SH-SY5Y (cell line): ENCODE measurements around the gene NPFF.

Experiments used
- GATA2 ChIP-seq: IDR thresholded peaks from 2 replicates; pipeline ENCODE4 v1.6.1; 2011; ENCODE audit warnings: mild to moderate bottlenecking, low read depth, low read length
- GATA3 ChIP-seq: IDR thresholded peaks from 2 replicates; pipeline ENCODE4 v1.6.1; 2011; ENCODE audit warnings: low read depth, mild to moderate bottlenecking, low read length, moderate library complexity

NPFF gene, protein sequence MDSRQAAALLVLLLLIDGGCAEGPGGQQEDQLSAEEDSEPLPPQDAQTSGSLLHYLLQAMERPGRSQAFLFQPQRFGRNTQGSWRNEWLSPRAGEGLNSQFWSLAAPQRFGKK

DNA sequence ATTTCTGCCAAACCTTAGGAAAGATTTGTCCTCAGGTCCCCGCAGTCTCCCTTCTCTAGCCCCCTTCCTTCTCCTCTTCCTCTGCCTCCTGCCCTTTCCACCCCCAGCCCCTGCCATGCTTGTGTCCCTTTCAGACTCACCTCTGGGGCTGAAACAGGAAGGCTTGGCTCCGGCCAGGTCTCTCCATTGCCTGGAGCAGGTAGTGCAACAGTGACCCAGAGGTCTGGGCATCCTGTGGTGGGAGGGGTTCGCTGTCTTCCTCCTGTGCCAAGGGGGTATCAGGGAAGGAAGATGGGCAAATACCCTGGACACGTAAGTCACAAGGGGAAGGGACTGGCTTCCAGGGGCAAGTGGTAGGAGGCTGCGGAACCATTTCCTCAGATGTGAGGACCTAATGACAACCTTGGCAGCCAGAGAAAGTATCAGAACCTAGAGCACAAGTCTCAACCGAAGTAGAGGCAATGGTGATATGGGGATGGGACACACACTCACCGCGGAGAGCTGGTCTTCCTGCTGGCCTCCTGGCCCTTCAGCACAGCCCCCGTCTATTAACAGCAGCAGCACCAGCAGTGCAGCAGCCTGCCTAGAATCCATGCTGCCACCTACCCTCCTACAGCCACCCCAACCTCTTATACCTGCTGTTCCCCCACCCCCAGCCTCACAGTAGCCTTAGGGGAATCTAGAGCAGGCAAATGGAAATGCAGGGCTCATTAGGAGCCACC lies at the start of gene NPFF:
Gene NPFF (minus strand): TSS at position 604 of the 722 bp plus-strand sequence. CDS start 10 bp downstream, at position 594.
- TF ChIP-seq GATA3, result no peak
- TF ChIP-seq GATA2, result no peak

DNA sequence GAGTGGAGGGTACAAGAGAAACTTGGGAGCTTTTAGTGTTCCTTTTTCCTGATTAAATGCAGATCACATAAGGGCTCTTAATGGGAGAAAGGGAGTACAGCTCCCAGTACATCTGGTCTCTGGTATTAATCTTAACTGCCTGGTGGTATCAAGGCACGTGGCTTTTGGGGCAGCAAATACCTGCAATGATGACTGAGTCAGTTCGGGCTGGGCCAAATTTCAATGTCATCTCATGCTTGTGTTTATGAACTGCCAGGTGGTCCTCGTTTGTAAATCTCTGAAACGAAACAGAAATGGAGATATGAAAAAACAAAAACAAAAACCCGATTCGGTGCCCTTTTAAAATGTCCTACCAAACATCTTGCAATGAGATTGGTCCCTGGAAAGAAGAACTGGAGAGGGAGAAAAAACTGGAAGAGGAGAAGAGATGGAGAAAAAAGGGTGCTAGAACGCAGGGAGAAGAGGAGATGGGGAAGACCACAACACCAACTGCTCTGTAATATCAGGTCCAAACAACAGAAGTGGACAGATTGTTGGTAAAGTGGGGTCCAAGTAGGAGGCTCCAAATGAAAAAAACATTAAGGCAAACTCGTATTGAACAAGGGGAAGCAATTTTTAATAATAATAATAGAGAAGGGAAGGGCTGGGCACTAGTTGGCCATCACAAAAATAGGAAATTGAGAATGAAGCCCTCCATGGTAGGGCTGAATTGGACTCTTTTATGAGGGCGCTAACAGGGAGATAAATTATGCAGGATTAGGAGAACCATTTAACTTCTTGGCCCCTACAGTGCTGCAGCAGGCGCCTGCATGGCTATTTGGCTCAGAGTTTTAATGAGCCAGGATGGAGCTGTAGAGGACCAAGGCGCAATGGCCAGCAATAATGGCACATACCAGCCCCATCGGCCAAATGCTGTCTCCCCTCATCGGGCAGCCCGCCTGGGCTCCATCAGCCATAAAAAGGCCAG lies 45.4 kb upstream of the NPFF start:
- TF ChIP-seq GATA3, result no peak
- TF ChIP-seq GATA2, result no peak

DNA sequence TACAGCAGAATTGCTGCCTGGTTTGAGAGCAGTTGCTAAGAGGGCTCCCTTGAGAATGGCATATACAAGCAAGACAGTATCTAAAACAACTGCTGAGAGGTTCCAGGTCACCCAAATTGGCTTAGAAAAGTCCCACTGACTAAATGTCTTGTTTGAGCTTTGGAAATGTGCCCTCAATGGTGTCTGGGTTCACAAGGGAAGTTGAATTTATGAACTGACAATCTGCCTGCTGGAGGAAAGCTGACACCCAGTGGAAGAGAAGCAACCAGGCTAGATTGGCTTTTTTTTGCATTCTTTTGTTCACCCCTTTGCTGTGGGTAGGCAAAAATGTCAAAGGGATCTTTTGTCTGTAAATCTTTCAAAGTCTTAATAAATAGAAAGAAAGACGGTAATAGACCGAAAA lies 44.6 kb upstream of the NPFF start:
- TF ChIP-seq GATA3, result no peak
- no peak for TF ChIP-seq GATA2

DNA sequence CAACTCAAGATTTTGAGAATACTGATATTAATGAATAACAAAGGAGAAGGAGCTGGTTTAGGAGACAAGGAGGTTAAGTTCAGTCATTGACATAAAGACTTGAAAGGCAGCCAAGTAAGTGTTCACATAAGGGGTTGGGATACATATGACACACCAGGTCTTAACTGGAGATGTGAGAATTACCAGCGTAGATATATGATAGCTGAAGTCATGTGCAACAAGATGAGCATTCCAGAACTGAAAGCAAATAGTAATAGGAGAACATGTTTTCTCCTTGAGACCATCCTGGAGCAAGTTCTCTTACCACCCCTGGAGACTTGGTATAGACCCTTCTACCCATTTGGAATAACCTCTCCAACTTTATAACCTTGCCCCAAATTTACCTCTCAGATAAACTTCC lies 43.3 kb upstream of the NPFF start:
- TF ChIP-seq GATA3, result no peak
- no peak for TF ChIP-seq GATA2

DNA sequence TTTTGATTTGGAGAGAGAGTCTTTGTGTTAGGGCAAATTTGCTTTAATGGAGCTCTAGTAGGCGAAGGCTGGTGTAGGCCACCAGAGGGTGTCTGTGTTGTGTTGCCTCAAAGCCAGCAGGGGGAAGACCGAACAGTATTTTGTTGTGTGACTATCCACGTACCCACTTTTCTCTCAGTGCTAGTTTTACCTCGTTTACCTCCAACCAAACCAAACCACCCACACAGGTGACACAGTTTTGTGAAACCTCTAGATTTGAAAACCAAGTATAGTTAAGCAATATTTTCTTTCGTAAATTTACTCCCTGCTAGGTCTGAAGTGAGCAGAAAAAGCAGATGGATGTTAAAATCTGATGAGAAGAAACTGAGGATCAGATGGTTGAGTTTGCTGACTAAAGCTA lies 36.3 kb upstream of the NPFF start:
- no peak for TF ChIP-seq GATA3
- TF ChIP-seq GATA2, result no peak

DNA sequence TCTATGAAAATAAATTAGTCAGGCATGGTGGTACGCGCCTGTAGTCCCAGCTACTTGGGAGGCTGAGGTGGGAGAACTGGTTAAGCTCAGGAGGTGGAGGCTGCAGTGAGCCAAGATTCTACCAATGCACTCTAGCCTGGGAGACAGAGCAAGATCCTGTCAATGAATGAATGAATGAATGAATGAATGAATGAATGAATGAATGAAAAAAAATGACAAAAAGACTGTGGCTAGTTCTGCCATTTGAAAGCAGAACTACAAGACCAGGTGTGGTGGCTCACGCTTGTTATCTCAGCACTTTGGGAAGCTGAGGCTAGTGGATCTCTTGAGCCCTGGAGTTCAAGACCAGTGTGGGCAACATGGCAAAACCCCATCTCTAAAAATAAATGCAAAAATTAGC lies 32.2 kb upstream of the NPFF start:
- no peak for TF ChIP-seq GATA3
- TF ChIP-seq GATA2, result no peak

DNA sequence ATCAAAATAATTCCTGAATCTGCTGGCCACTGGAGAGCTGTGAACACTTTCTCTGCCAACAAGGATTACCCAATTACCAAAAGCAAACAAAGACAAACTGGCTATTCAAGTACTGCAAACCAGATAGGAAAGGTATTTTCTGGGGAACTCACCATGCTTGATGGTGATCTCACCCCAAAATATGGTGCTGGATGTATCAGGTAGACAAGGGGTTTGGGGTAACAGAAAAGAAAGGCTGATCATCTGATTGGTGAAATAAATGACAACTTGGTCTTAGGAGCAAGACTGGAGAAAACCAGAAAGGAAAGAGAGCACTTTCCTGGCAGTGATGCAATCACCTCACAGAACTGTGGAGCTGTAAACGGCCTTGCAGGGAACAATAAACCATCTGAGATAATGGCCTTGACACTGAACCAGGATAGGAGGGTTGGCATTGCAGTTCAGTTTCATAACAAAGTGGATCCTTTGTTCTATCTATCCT lies 31.0 kb upstream of the NPFF start:
- TF ChIP-seq GATA3, result no peak

DNA sequence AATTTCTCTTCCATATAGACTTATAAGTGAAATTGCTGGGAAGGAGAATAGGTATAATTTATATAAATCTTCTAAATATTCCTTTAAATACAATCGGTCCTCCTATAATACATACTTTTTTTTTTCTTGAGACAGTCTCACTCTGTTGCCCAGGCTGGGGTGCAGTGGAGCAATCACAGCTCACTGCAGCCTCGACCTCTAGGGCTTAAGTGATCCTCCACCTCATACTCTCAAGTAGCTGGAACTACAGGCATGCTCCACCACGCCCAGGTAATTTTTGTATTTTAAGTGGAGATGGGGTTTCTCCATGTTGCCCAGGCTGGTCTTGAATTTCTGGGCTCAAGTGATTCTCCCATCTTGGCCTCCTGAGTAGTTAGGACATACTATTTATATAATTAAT lies 29.7 kb upstream of the NPFF start:
- TF ChIP-seq GATA3, result no peak
- TF ChIP-seq GATA2, result no peak

DNA sequence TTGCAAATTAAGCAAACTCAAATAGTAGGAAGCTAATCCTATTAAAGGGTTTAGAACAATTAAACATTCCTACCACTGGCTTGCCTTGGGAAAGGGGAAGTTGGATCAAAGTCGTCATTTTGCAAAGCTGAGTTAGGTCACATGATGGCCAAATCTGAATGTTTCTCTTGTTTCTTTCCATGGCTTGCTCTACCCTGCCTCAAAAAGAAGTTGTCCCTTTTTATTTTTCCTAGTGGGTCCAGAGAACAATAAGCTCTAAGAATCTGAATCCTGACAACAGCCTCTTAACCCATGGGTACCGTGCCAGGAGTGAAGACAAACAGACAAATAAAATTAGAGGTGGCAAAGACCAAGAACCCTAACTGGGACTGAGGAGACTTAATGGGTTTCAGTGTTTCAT lies 26.2 kb upstream of the NPFF start:
- TF ChIP-seq GATA3 (no peak), GATA2 (no peak)

DNA sequence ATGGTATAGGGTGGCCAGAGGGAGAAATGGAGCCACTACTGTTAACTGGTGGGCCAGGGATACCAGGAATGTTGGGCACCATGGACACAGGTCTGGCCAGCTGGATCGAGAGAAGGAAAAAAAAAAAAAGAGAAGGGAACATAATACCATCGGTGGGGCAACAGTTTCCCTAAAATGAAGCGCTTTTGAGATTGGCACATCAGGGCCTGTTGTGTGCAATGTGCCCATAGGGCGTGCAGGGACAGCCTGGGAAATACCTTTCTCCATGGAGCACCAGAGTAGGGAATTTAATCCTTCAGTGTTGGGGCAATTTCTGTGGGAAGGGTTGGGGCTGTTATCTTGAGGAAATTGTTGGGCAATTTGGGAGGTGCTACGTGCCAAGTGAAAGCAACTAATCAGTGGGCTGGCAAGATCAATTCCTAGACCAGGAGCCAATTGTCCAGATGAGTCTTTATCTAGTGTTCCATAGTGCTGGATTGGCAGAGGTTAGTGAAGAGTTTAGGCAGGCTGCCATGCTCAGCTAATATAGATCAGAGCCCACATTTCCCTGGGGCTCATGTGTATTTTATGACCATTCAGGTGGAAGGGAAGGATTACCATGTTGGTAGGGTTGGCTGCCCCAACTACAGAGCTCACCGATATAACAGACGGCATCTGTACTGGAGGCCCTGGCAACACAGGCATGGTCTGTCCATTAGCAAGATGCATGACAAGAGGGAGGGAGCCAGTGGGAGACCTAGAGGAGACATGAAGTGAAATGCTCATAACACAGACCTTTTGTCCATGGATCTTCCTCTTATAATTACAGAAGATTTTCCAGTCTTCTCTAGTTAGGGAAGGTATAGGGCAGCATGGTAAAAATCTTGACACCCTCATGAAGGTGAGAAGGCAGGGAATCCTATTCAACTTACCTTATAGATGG lies 25.5 kb upstream of the NPFF start:
- TF ChIP-seq GATA3, result no peak
- no peak for TF ChIP-seq GATA2

DNA sequence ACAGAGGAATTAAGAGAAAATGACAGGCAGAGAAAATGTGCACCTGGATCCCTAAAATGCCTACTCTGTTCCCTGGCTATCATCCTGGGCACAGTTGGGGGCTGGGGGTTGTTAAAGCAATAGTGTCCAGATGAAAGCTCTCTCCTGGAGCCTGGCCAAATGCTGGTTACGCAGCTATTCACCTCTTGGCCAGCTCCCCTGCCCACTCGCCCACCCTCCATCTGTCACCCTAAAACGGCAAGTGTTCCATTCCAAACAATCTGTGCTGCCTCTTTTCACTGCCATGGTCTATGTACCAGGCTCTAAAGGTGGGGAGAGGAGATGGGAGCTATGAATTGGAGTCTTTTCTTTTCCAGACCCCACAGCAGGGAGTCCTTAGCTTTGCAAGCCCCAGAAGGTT lies 24.7 kb upstream of the NPFF start:
- TF ChIP-seq GATA3 (no peak), GATA2 (no peak)

DNA sequence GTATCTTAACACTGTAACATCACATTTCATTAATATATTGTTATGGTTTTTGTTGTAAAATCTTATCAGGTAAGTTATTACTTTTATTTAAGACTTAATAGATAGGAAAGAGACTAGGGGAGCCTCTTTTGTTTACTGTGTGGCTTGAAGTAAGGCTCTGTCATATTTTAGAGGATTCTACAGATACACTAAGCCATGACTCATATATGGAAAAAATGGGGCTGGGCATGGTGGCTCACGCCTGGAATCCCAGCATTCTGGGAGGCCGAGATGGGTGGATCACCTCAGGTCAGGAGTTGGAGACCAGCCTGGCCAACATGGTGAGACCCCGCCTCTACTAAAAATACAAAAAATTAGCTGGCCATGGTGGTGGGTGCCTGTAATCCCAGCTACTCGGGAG lies 23.6 kb upstream of the NPFF start:
- TF ChIP-seq GATA2, result no peak
- no peak for TF ChIP-seq GATA3

DNA sequence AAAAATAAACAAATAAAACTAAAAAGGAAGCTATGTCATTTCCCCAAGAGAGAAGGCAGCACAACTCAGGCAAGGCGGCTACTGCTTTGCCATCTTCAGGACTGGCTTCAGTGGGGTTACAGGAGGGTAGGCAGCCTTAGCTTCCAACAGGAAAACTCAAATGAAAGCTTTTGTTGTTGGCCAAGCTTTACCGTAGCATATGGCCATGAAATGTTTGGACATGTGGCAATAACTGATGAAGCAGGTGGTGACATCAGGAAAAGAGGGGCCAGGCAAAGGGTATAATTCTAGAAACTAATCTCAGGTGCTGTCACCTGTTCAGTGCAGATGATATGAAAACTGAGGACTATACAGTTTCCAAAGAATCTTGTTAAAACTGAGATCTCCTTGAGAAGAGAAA lies 22.8 kb upstream of the NPFF start:
- TF ChIP-seq GATA2 (no peak), GATA3 (no peak)
